GM19238 (cell line): ENCODE measurements around the gene ARHGAP4.

Experiments
- DNase-seq: peaks from one replicate; pipeline ENCODE4 v3.0.0; 2011; ENCODE audit warnings: low spot score; ENCODE audit not compliant: insufficient read length

ARHGAP4 gene

GRCh38 chrX:153907456-153907855 is 18.6 kb downstream of the ARHGAP4 start:
- no peak for DNase-seq

- DNase-seq, result no peak
Measured at GRCh38 chrX:153906126-153906917, 19.7 kb downstream of the ARHGAP4 start.

- DNase-seq, result no peak
Measured at GRCh38 chrX:153905481-153906095, 20.5 kb downstream of the ARHGAP4 start.

GRCh38 chrX:153903991-153904957 is 21.8 kb downstream of the ARHGAP4 start, which contains the start of gene AVPR2:
Gene AVPR2, plus strand, starts transcription at chrX:153904673. Its CDS starts 473 bp downstream, at chrX:153905146.
- no peak for DNase-seq

- DNase-seq, result no peak
Measured at GRCh38 chrX:153903238-153903980, 22.7 kb downstream of the ARHGAP4 start.

GRCh38 chrX:153902385-153902784 is 23.7 kb downstream of the ARHGAP4 start:
- no peak for DNase-seq

- no peak for DNase-seq
Measured at GRCh38 chrX:153901753-153902140, 24.3 kb downstream of the ARHGAP4 start.

- DNase-seq, result peak; percentile 78
Measured at GRCh38 chrX:153900831-153901752, 25.0 kb downstream of the ARHGAP4 start.

- DNase-seq, result no peak
Measured at GRCh38 chrX:153897899-153898298, 28.2 kb downstream of the ARHGAP4 start.

- no peak for DNase-seq
Measured at GRCh38 chrX:153889123-153889522, 36.9 kb downstream of the ARHGAP4 start.

GRCh38 chrX:153888344-153888743 is 37.7 kb downstream of the ARHGAP4 start:
- DNase-seq, result no peak

- DNase-seq, result no peak
Measured at GRCh38 chrX:153887385-153887784, 38.7 kb downstream of the ARHGAP4 start.

- no peak for DNase-seq
Measured at GRCh38 chrX:153886915-153887314, 39.1 kb downstream of the ARHGAP4 start.

GRCh38 chrX:153885968-153886903 is 39.8 kb downstream of the ARHGAP4 start, which contains the start of gene L1CAM:
Gene L1CAM, minus strand, starts transcription at chrX:153886173. Its CDS starts 10,337 bp downstream, at chrX:153875836.
- DNase-seq, result no peak

GRCh38 chrX:153885208-153885787 is 40.8 kb downstream of the ARHGAP4 start:
- no peak for DNase-seq

- DNase-seq, result no peak
Measured at GRCh38 chrX:153884590-153884989, 41.5 kb downstream of the ARHGAP4 start.

- DNase-seq, result no peak
Measured at GRCh38 chrX:153884136-153884535, 41.9 kb downstream of the ARHGAP4 start.

GRCh38 chrX:153883163-153883843 is 42.8 kb downstream of the ARHGAP4 start:
- no peak for DNase-seq
